ENCODE results near the gene HES7. TPM values are rescaled to one million over a fixed set of nuclear protein-coding genes. Genes with fewer than 3 reads are reported as not detected.
A peak's percentile ranks its signal among the peaks of the same experiment; 100 is the strongest.

HES7 gene
- total RNA-seq, 1 experiment from 2014 or later = 0.33 TPM

DNA sequence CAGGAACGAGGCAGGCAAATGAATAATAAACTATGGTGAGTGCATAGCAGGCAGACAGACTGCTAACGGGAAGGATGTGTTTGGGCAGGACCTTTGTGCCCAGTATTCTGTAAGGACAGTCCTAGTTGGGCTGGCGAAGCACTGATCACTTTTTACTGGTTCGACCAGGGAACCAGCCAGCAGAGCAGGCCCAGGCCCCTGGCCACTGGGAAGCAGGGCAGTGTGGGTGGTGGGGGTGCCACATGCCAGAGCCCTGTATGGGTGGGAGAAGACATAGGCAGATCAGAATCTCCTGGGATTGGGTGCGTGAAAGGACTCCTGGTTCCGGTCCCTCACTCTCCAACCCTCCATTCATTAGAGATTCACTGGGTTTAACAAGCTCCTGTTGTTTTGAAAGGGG is 42.8 kb upstream of the HES7 start:
- Histone ChIP-seq H3K79me2 (ENCODE audit: insufficient read depth, low read length) (no peaks in the 10 kb centered on the region), H3T11ph (ENCODE audit: low read length) (no peak overlapping the region), H3K27ac (ENCODE audit: insufficient read length, low read depth, low read length) (no peak overlapping the region), H3K4me1 (ENCODE audit: insufficient read depth, low read length) (no peaks in the 10 kb centered on the region; the same call in 1 of the 2 replicates), H2BK20ac (ENCODE audit: low read depth, low read length, poor library complexity, severe bottlenecking) (no peak overlapping the region), H3K9ac (ENCODE audit: extremely low read depth, insufficient read length, low read length) (no peak overlapping the region), H4K91ac (ENCODE audit: insufficient read length, low read depth, low read length) (no peak overlapping the region), H4K20me1 (ENCODE audit: control insufficient read depth, insufficient read depth, insufficient read length) (no peaks in the 10 kb centered on the region), H3K27me3 (ENCODE audit: insufficient read depth, low read length) (no peaks in the 10 kb centered on the region), H4K5ac (ENCODE audit: insufficient read length, low read depth, low read length) (no peak overlapping the region), H2BK15ac (ENCODE audit: low read depth, low read length) (no peak overlapping the region), H3K56ac (ENCODE audit: insufficient read length, low read depth, low read length) (no peak overlapping the region), H2BK12ac (ENCODE audit: insufficient read length, low read depth, low read length) (no peak overlapping the region), H2BK5ac (ENCODE audit: insufficient read length, low read length) (no peak overlapping the region), H4K8ac (replicated peaks; ENCODE audit: insufficient read length, low read depth, low read length) (no peak overlapping the region), H3K4me2 (ENCODE audit: insufficient read depth, insufficient read length, low read length) (no peak overlapping the region), H2AK5ac (ENCODE audit: insufficient read length, low read length) (no peak overlapping the region), H3K14ac (ENCODE audit: insufficient read depth, low read length) (no peak overlapping the region), H3K9me3 (ENCODE audit: control insufficient read depth, low read depth, low read length) (no peaks in the 10 kb centered on the region), H3K18ac (ENCODE audit: insufficient read length, low read depth, low read length) (no peak overlapping the region), H3K79me1 (ENCODE audit: insufficient read depth, low read depth, low read length, poor library complexity, severe bottlenecking) (no peaks in the 10 kb centered on the region), H2AFZ (ENCODE audit: low read length) (no peak overlapping the region), H3K23ac (ENCODE audit: insufficient read length, low read depth, low read length) (no peak overlapping the region), H2BK120ac (ENCODE audit: low read depth, low read length, poor library complexity, severe bottlenecking) (no peak overlapping the region), H3K4ac (ENCODE audit: low read depth, low read length) (no peak overlapping the region), H3K23me2 (ENCODE audit: insufficient read length, low read depth, low read length, poor library complexity, severe bottlenecking) (peaks cover 13% of the 10 kb centered on the region)
- H3K27me3 Mint-ChIP-seq (ENCODE audit: low read depth) = no peaks in the 10 kb centered on the region
- H3K9me3 Mint-ChIP-seq = no peaks in the 10 kb centered on the region
- H3K36me3 Mint-ChIP-seq (ENCODE audit: insufficient read depth in 1 of 3, low read depth in 3 of 3) = peaks cover under 1 to 3% (median under 1%) of the 10 kb centered on the region in 3 experiments; a peak in 5 of 7 replicates
- no peak overlapping the region for H3K4me3 Mint-ChIP-seq
- H3K4me1 Mint-ChIP-seq = peaks cover 25 to 26% of the 10 kb centered on the region in 2 experiments
- DNase-seq = no peak
- TF ChIP-seq, protein P1, sequence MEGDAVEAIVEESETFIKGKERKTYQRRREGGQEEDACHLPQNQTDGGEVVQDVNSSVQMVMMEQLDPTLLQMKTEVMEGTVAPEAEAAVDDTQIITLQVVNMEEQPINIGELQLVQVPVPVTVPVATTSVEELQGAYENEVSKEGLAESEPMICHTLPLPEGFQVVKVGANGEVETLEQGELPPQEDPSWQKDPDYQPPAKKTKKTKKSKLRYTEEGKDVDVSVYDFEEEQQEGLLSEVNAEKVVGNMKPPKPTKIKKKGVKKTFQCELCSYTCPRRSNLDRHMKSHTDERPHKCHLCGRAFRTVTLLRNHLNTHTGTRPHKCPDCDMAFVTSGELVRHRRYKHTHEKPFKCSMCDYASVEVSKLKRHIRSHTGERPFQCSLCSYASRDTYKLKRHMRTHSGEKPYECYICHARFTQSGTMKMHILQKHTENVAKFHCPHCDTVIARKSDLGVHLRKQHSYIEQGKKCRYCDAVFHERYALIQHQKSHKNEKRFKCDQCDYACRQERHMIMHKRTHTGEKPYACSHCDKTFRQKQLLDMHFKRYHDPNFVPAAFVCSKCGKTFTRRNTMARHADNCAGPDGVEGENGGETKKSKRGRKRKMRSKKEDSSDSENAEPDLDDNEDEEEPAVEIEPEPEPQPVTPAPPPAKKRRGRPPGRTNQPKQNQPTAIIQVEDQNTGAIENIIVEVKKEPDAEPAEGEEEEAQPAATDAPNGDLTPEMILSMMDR (conservative IDR thresholded peaks at IDR 0.05) = no peak
- peak overlapping the region in 1 of 3 experiments; percentile 87; a peak in 2 of 7 replicates for H3K27ac Mint-ChIP-seq
- WGBS (ENCODE audit: extremely low coverage, insufficient read length, low lambda C conversion rate) = no CpG with 5 or more reads among the region's 6 CpGs

Data from H9 (cell line).